ENCODE data around the gene NEURL2.

GRCh38 chr20:45853484-45853883 is 37.5 kb downstream of the NEURL2 start:
- no peak for TF ChIP-seq CTCF (optimal IDR thresholded peaks at IDR 0.05 in 1 of 3, IDR thresholded peaks at IDR 0.05 in 1 of 3, conservative IDR thresholded peaks at IDR 0.05 in 1 of 3; ENCODE audit: extremely low read depth in 1 of 3, insufficient read depth in 2 of 3, low read length in 3 of 3)
- no peak for TF ChIP-seq EZH2 (IDR thresholded peaks at IDR 0.05; ENCODE audit: low read length)
